Dedifferentiated amniotic fluid mesenchymal stem cell (primary cell): Measurements from ENCODE around the gene MAGI2.
"Not testable (repeated sequence)": the region's sequence is repeated elsewhere in the genome, so short reads cannot be mapped to it uniquely, and the experiment has no call there.

Experiments
- DNase-seq: peaks from one replicate; pipeline ENCODE4 v3.0.0-alpha.2; 2016; ENCODE audit errors: extremely low spot score

The MAGI2 gene

DNA sequence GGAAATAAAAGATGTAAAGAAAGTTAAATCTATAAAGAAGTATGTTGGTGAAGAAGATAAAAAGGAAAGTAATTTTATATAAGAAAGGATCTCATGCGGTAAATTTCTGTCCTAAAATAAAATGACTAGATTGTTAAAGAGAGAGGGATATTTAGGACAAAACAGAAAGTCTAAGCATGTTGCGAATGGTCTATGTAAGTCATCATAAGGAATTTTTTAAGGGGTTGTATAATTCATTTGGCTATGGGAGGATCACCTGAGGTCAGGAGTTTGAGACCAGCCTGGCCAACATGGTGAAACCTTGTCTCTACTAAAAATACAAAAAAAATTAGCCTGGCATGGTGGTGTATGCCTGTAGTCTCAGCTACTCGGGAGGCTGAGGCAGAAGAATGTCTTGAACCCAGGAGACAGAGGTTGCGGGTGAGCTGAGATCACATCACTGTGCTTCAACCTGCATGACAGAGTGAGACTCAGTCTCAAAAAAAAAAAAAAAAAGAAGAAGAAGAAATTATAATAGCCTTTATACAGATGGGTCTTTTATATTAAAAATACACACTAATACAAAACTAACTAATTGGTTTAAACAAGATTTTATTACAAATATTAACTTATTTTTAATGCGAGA, 294.3 kb downstream of the MAGI2 start:
- no peak for DNase-seq

DNA sequence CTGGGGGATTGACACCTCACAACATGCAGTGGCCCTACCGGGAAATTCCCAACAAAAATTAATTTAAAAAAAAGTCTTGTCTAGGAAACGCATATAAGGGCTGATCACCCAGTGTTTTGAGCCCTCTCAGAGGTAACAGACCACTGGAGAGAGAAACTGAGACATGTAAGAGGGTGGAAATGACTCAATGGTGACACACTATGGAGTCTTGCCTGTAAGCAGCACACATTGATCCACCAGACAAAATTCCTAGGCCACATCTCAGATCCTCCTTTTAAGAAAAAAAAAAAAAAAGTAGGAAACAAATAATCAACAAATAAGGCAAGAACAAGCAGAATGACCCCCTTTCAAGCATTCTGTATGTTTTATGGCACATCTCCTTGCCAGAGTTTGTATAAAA, 296.2 kb downstream of the MAGI2 start:
- no peak for DNase-seq

DNA sequence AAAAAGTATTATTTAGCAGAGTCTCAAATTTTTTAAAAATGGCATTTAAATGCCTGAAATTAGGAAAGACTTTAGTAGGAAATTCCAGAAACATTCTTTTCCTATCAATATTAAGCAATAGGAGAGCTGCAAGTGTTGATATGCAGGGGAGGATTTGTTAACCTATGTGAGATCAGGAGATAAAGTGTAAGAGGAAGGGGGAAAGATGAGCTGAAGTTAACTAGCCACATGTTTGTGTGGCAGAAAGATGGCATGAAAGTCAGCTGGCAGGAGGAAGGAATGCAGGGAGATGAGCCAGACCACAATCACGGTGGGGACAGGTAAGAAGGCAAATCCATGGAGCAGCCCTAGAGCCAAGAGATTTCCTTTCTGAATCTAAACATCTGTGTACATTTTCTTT, 303.6 kb downstream of the MAGI2 start:
- no peak for DNase-seq

DNA sequence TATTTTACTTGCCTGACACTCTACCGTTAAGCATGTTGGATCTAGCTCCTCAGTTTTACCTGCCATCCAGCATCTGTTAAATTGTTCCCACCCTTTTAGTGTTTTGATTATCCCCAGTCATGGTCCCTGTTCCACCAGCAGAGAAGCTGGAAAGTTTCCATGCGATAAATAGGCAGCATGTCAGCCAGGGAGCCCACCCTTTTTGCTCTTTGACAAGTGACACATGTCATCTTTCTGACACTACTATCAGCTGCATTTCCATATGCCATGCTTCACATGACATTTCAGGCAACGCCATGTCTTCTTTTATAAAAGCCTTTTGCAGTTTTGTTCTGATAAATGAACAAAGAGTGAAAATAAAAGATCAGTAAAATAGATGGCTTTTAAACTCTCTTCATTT, 310.8 kb downstream of the MAGI2 start:
- no peak for DNase-seq

DNA sequence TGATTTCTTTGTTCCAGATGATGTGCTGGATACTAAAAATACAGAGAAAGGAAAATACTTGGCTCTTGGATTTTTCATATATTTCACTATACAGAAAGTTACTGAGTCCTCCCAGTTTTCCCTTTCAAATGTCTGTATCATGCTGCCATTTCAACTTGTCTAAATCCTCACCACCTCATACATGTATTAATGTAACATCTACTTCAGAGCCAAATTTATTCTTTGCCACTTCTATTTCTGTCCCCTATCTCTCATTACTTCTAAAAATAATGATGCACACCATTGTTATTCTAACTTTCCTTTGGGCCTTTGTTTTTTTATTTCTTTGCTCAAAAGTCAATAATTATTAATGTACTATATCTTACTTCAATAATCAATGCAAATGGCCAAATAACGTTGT, 312.2 kb downstream of the MAGI2 start:
- no peak for DNase-seq

DNA sequence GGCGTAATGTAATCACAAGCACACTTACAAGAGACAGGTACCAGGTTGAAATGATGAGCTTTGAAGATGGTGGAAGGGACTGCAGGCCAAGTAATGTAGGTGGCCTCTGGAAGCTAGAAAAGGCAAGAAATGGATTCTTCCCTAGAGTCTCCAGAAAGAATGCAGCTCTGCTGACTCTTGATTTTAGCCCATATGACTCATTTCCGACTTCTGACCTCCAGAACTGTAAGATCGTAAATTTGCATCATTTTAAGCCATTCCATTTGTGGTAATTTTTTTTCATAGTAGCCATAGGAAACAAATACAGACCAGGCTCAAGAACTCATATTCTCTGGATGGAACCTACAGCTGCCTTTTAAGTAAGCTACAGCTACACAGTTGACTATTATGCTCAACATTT, 315.5 kb downstream of the MAGI2 start:
- DNase-seq: no peak

DNA sequence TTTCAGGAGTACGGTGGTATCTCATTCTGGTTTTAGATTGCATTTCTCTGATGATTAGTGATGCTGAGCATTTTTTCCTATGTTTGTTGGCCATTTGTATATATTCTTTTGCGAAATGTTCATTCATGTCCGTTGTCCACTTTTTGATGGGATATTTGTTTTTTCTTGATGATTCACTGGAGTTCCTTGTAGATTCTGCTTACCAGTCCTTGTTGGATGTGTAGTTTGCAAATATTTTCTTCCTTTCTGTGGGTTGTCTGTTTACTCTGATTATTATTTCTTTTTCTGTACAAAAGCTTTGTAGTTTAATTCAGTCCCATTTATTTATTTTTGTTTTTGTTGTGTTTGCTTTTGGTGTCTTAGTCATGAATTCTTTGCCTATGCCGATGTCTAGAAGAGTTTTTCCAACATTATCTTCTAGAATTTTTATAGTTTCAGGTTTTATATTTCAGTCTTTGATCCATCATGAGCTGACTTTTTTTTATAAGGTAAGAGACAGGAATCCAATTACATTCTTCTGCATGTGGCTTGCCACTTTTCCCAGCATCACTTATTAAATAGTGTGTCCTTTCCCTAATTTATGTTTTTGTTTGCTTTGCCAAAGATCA, 320.5 kb downstream of the MAGI2 start:
- no peak for DNase-seq

DNA sequence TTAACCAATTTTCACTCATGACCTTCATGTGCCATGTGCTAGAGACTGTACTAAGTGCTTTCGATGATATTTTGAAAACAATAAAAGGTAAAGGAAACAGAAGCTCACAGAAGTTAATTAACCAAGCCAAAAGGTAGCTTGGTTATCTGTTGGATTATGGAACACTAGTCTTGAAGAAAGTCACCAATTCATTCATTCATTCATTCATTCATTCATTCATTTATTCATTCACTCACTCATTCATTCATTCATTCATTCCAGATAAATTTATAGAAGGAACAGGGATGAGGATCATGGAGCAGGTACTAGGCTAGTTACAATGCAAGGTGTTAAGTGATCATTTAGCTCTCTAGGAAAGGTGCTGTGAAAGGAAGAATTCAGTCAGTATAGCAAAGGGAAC, 322.8 kb downstream of the MAGI2 start:
- no peak for DNase-seq

DNA sequence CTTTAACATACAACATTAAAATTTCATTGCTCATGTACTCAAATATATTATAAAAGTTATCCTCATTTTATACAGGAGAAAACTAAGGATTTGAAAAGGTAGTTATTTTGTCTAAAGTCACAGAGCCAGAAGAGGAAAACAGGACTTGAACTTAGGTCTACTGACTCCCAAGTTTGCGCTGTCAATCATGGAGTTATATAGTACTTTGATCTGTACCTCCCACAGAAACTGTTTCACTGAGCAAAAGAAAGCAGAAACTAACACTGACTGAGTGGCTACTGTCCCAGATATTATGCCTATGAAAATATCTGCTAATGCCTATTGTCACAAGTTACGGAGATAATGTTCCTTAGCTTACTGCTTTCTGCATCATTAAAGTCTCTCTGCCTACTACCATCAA, 329.1 kb downstream of the MAGI2 start:
- DNase-seq: no peak

DNA sequence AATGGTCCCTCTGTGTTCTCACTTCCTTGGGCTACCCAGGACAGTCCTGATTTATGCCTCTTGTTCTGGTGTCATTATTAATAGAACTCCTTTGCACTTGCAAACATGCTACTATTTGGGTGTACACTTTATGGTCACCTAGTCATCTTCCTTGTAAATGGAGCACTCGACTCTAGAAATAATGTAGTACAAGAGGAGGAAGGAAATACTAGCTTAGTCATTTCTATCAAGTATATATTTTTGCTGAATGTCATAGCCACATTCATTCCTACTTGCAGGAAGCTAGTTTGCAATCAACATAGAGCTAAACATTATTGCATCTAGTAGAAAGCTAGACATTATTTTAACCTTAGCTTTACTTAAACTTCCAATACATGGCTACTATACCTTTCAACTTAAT, 335.3 kb downstream of the MAGI2 start:
- no peak for DNase-seq

DNA sequence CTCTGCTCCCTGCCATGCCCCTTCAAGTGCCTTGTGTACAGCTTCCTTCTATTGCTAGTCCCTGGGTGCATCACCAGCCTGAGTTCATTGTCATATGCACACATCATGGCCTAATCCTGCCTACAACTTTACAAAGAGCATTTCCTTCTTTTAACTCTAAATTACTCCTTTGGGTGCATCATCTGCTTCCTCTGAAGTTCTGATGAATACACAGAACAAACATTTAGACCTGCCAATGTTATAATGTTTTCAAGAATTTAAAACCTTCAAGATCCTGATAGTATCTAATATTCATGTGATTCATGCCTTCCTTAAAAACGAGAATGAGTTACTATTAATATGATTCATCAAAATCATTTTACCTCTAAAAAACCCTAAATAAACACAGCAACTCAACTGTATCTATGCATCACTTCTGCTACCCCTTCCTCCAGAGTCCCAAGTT, 357.1 kb downstream of the MAGI2 start:
- DNase-seq: no peak

DNA sequence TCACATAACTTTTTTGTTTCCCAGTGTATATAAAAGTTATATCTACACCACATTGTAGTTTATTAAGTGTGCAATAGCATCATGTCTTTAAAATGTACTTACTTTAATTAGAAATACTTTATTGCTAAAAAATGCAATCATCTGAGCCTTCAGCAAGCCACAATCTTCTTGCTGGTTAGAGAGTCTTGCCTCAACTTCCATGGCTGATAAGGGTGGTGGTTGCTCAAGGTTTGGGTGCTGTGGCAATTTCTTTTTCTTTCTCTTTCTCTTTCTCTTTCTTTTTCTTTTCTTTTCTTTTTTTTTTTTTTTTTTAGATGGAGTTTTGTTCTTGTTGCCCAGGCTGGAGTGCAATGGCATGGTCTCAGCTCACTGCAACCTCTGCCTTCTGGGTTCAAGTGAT, 360.0 kb downstream of the MAGI2 start:
- no peak for DNase-seq

DNA sequence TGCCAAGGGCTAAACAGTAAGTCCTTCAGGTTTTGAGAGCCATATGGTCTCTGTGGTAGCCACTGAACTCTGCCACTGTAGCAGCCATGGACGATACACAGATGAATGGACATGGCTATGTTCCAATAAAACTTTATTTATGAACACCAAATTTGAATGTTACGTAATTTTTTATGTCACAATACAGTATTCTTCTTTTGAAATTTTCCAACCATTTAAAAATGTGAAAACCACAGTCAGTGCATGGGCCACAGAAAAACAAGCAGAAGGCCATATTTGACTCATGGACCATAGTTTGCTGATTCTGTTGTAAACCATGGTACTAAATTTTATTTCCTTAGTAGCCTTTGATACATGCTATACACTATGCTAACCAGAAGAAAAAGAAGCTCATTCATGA, 361.8 kb downstream of the MAGI2 start:
- no peak for DNase-seq

DNA sequence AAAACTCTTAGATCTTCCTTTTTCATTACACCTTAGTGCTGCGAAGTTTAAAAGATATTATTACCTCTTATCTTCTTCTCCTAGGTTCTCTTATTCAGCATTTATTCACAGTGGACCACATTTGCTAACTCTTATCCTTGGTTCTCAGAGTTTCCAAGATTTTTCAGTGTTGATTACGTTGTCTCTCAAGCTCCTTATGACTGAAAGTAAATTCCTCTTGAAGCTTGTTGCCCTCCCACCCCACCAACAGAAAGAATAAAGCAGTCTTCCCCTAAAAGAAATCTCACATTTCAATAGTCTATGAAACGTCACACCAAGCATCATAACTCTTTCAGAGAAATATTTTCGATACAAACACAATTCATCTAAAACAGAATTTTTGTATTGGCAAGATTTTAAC, 362.5 kb downstream of the MAGI2 start:
- DNase-seq: no peak

DNA sequence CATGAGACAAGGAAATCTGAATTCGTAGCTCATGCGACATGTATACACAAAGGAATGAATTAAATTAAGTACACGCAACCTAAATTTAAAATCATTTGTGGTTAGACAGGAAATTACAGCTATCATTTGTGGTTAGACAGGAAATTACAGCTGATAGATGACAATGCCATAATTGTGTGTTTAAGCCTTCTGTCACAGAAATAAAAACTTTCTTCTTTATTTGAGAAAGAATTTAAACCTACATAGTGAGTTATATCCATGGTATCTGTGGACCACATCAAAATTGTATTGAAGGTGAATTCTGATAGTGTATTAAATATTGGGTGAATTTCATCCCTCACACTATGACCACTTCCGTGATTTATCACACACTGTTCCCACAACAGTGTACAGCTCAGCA, 362.9 kb downstream of the MAGI2 start:
- DNase-seq: no peak

DNA sequence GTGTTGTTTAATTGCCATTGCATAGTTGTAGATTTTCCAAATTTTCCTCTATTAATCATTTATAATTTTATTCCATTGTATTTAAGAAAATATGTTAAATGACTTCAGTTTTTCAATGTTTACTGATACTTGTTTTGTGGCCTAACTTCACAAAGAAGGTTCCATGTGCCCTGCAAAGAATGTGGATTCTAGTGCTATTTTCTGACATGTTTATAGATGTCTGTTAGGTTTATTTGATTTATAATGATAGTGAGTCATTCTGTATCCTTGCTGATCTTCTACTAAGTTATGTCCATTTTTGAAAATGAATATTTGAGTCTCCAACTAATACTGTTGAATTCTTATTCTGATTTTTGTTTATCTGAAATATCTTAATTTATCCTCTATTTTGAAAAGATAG, 369.0 kb downstream of the MAGI2 start:
- DNase-seq: no peak

DNA sequence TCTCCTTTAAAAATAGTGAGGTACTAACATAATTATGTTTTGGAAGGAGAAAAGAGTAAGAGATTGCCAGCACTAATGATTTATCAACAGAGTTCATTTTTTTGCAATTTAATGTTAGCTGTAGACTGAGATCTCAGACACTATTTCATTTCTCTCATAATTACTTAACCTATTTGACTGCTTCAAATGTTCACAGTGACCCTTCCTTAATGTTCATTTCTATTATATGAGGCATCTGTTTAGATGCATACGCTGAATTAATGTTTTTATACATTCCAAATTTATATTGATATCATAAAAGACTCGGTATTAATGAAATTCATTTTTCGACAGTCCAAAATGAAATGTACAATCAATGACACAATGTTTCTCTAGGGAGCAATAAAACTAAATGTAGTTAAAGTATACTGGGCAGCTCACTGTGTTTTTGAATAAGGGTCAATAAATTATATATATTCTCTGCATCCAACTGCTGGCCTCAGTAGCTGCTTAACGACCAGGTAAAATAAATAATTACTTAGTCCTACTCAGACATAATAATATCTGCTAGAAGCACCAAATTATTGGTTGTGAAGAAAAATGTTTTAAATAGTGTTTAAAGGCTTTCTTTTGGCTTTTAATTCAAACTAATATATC, 373.4 kb downstream of the MAGI2 start:
- DNase-seq: no peak

DNA sequence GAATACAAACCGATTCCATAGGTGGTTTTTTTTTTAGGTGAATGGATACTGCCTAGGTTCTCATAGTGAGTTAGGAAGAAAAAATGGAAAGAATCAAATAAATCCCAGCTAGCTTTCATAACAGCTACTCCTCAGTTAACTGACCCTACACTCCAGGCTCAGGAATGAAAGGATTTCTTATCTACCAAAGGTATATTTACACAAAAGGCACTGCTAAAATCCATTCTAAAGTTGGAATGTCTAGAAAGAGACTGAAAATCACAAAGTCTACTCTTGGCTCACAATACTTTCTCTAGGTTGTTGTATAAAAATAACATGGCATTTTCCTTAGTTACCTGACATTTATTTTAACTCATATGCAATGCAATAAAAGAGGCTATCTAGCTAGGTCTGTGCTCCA, 375.2 kb downstream of the MAGI2 start:
- no peak for DNase-seq

DNA sequence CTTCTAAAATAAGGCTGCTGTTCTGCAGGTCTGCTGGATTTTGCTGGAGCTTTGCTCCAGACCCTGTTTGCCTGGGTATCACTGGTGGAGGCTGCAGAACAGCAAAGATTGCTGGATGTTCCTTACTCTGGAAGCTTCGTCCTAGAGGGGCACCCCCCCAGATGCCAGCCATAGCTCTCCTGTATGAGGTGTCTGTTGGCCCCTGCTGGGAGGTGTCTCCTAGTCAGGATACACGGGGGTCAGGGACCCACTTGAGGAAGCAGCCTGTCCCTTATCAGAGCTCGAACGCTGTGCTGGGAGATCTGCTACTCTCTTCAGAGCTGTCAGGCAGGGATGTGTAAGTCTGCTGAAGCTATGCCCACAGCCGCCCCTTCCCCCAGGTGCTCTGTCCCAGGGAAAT, 382.3 kb downstream of the MAGI2 start:
- DNase-seq: not testable (repeated sequence)

DNA sequence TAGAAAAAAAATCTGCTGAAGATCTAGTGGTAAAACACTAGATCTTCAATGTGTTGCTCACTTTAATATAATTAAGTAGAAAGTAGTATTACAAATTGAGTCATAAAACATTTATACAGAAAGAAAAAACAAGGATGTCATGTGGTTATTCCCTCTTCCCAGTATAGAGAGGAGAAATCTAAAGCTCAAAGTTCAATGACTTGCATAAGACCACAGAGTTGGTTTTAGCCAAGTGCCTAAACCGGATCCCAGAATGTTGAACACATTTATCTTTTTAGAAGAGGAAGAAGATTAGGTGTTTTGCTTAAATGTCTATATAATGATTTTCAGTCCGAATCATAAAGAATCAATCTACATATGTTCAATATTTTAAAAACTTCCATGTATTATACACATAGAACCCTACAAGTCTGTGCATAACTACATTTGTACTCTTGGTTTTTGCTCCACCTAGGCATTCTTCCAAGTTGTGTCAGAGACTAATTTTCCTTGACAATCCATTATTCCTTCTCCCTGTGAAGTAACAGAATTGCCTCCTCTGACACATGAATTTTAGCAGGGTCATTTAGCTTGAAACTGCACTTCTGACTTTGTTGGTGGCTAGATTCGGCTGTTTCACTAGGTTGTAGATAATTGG, 389.2 kb downstream of the MAGI2 start:
- DNase-seq: no peak

DNA sequence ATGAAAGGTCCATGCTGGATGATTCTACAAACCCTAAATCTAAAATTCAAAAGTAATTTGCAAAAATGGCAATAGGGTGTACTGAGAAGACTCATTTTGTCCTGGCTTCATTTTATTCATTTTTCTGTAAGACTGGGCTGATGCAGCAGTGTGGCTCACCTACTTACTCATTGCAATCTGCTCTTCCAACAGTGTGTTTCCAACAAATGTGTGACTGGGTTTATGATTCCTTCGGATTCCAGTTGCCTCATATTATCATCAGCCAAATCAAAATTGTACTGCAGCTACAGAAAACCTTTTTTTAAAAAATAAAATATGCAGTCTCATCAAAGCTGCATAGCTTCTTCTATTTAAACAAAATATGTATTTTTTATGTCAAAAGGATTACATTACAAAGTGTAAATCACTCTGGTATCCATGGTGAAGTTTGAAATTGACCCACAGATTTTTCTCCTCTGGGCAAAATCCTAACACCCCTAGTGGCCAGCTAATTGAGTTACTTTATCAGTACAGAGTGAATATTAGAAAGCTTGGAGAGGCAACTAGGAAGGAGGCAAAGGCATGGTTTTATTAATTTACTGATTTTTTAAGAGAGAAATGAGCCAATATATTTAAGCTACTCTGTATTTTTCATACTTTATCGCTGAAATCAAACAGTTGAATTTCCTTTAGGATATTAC, 390.3 kb downstream of the MAGI2 start:
- no peak for DNase-seq

DNA sequence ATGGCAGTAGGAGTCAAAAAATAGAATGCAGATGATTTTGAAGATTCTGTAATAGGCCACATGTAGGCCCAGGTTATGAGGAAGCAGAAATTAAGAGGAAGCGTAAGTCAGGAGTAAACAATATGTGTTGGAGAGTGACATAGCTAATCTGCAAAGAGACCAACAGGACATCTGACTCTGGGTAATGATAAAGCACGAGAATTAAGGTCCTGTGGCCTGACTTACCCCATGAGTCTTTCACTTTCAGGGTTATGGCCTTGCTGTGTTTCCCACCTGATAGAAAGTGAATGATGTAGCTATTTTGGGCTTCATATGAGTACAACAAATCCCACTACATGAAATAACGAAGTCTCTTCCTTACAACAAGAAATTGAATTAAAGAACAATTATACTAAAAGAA, 393.0 kb downstream of the MAGI2 start:
- no peak for DNase-seq
